ENCODE measurements around the gene TRMT13.

TRMT13 gene

DNA sequence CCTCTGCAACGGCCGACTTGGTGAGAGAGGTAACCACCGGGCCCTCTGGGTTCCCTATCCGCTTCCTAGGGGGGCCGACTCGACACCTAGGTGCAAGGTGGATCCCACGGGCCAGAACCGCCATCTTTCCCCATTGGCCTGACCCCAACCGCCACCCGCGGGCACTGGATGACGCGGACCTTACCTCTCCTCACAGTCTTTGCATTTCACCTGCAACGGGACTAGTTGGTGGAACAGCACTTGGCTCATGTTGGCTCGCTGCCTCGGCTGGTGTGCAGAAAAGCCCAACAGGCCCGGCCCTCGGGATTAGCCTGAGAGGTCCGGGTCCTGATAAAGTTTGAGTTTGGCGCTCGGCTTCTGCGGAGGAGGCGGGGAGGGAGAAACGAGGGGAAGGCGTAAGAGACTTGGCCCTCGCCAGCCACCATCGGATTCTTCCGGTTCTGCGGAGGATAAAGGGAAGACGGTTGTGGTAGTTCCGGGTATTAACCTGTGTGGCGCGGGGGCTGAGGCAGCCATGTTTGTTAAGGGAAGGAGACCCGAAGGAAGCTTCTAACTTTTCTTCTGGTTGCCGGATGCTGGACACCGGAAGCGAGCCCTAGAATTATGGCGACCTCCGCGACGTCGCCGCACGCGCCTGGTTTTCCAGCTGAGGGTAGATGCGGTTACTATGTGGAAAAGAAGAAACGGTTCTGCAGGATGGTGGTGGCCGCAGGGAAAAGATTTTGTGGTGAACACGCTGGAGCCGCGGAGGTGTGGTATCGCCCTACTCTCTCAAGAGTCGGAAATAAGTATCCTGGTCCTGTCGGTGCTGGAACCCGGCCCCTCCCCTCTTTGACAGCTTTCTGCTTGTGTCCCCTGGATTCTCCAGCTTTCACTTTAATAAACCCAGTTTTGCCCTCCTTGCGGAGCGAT is at the start of gene TRMT13, which contains the start of gene SASS6:
TSS of gene TRMT13 (plus strand) at position 598 of the 912 bp plus-strand sequence. CDS start at position 604, 6 bp downstream.
TSS of gene SASS6 (minus strand) at position 365 of the 912 bp plus-strand sequence. CDS start at position 249, 116 bp downstream.
- FAIRE-seq = peak; percentile 98

- no peak for FAIRE-seq
These were observed 45.6 kb upstream of the TRMT13 start for GRCh38 chr1:100087396-100087795.

- no peak for FAIRE-seq
These were observed 43.9 kb upstream of the TRMT13 start for GRCh38 chr1:100089082-100089481.

- FAIRE-seq = no peak
These were observed 42.5 kb upstream of the TRMT13 start for GRCh38 chr1:100090471-100090870.

DNA sequence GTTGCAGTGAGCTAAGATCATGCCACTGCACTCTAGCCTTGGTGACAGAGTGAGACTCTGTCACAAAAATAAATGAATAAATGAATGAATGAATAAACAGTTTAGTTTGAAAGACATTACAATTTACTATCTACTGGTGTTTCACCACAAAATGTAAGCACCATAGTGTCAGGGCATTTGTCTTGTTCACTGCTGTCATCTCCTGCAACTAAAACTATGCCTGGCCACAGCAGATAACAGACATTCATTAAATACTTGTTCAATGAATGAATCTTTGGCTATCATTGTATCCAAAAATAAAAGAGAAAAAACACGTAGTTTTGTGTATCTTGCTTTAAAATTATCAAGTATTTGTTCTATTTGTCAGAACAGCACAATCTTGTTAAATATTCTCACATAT is 32.8 kb upstream of the TRMT13 start:
- FAIRE-seq = no peak

DNA sequence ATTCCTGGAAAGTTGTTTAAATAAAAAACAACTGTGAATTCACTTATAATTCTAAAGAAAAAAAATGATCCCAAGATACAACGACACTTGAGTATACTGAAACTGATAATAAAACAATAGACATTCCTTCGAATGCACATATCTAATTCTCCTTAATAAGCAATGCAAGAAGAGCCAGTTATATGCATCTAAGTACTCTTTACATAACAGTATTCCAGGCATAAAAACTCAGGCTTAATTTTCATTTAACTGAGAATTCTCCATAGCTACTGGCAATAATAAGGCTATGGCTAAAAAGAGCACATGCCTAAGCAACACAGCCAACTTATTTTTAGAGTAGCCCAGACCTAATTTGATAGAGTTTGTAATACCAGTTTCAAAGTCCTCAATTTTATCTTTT is 31.4 kb upstream of the TRMT13 start:
- peak; percentile 19 for FAIRE-seq

GRCh38 chr1:100107696-100108095 is 25.3 kb upstream of the TRMT13 start:
- no peak for FAIRE-seq

- no peak for FAIRE-seq
These were observed 23.4 kb upstream of the TRMT13 start for GRCh38 chr1:100109554-100110066.

DNA sequence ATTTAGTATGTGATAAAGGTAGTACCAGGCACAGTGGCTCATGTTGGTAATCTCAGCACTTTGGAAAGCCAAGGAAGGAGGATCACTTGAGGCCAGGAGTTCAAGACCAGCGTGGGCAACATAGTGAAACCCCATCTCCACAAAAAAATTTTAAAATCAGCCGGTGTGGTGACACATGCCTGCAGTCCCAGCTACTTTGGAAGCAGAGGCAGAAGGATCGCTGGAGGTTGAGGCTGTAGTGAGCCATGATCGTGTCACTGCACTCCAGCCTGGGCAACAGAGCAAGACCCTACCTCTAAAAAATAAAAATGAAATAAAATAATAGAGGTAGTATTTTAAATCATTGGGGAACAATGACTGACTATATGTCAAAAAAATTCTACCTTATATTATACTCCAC is 17.4 kb upstream of the TRMT13 start:
- FAIRE-seq = no peak

- no peak for FAIRE-seq
These were observed 10.8 kb upstream of the TRMT13 start for GRCh38 chr1:100122177-100122576.

DNA sequence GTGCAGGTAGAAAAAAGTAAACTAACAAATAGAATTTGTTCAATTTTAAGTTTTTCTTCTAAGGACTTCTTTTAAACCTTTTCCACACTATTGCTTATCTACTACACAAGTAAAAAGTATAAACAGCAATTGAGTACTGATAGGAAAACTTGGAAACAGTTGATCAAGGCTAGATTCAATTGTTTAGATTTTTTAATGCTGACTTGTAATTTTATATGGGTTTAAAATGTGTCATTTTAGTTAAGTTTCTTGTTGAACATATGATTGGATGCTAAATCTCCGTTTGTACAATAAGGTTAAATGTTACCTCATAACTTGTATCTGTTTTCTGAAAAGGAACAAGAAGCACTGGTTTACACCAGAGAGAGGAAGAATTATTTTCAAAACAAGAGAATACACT is 5.7 kb upstream of the TRMT13 start:
- FAIRE-seq = peak; percentile 3

- no peak for FAIRE-seq
These were observed 2.3 kb upstream of the TRMT13 start for GRCh38 chr1:100130552-100131077.

DNA sequence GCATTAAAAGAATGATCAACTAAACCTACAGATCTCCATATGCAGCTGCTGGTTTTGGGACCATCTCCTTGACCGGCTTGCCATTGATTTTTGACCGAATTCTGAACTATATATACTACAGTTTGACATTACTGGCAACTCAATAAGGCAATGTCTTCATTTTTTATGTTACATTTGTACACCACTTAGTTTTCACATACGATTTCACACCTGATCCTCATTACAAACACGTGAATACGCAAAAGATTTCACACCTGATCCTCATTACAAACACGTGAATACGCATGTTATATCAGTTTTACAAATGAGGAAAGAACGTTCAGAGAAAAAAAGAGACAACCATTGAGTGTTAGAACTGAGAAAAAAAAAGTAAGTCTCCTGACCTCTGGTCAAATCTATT is 1.3 kb upstream of the TRMT13 start:
- no peak for FAIRE-seq

- no peak for FAIRE-seq
These were observed 1.9 kb downstream of the TRMT13 start for GRCh38 chr1:100134872-100135271.

DNA sequence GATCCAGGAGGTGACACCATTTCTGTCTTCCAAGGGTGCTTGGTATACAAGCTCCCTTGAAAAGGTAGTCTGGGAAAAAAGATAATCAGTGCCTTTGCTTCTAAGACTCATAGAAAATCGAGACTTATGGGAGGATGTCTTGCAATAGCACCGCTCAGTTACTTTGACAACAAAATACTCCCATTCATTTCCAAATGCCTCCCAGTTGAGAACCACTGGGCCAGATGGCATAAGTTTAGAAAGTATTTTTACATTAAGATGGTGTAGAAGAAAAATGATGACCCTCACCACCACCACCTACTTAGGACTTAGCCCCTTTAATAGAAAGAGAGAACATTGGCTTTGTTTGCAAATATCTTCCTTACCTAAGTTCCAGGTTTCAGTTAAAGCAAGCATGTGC is 4.6 kb downstream of the TRMT13 start:
- no peak for FAIRE-seq

- no peak for FAIRE-seq
These were observed 8.2 kb downstream of the TRMT13 start for GRCh38 chr1:100141192-100141591.

DNA sequence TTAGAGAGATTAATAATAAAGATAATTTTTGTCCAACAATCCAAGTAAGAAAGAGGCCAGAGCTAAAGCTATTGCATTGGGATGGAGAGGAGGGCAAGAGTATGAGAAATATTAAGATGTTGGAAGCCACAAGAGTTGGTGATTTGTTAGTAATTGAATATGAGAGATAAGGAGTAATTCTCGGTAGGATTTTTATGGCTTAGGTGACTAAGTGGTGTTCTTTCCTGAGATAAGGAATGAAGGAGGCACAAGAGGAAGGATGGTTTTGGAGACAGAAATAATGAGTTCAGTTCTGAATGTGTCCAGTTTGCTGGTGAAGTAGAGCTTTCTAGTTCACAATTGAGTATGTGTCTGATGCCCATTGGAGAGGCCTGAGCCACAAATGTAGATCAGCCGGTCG is 9.4 kb downstream of the TRMT13 start:
- FAIRE-seq = no peak

DNA sequence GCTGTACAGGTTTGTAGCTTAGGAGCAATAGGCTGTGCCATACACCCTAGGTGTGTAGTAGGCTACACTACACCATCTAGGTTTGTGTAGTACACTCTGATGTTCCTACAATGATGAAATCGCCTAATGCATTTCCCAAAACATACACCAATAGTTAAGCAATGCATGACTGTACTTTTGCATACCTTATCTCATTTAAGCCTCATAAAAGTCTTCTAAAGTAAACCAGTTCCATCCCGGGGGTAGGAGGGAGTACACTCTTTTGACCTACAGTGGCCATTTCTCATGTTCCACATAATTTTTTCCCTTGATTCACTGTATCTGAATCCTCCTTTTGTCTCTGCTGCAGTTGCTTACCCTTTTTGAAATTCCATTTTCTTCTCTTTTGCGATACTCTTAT is 12.2 kb downstream of the TRMT13 start:
- no peak for FAIRE-seq

DNA sequence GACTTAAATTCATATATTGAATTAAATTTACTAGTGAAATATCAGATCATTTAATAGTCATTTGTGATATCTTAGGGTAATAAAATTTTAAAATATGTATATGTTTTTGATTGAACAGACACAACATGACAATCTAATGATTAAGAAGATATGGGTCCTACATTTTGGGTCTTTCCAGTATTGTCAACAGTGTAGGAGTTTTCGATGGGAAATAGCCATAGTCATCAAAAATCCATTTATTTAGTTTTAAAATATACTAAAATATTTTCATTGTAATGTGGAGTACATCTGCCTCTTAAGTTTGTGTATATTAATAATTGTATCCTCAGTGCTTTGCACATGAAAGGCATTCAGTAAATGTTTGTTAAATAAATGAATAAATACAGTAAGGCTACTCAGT is 14.0 kb downstream of the TRMT13 start:
- peak; percentile 56 for FAIRE-seq

GRCh38 chr1:100147875-100148274 is 14.9 kb downstream of the TRMT13 start:
- no peak for FAIRE-seq

- no peak for FAIRE-seq
These were observed 18.7 kb downstream of the TRMT13 start for GRCh38 chr1:100151679-100152078.

- FAIRE-seq = no peak
These were observed 19.3 kb downstream of the TRMT13 start for GRCh38 chr1:100152271-100152670.

- FAIRE-seq = no peak
These were observed 29.9 kb downstream of the TRMT13 start for GRCh38 chr1:100162881-100163280.

DNA sequence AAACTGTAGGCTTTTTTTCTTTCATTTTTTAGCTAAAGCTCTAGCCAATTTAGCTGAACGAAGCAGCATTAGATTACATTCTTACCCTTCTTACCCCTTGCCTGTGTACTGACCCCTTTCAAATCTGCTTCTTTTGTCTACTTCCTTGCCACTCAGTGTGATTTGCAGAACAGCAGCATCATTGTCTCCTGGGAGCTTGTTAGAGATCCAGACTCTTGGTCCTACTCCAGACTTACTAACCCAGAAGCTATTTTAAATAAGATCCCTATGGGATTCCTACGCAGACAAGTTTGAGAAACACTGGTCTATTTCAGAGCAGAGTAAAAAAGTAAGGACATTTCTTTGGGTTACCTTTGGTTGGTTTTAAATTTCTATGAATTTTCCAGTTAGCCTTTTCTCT is 31.3 kb downstream of the TRMT13 start:
- no peak for FAIRE-seq
